Large intestine (tissue), 3 donors: ENCODE data around the gene UBQLN4. TPM values are rescaled to one million over a fixed set of nuclear protein-coding genes. Genes with fewer than 3 reads are reported as not detected.

Experiments
- DNase-seq, 2 donors: peaks; one replicate each; pipeline versions ENCODE4 v3.0.0 to v3.0.0-alpha.2; 2013
- H3K27ac ChIP-seq: one replicate; pipeline ENCODE4 v1.5.1; 2013; ENCODE audit warnings: low read length
- H3K27me3 ChIP-seq: 2 replicates; pipeline ENCODE4 v1.6.1; 2013; ENCODE audit warnings: low read length; ENCODE audit not compliant: control insufficient read depth, insufficient read depth
- H3K36me3 ChIP-seq: 2 replicates; pipeline ENCODE4 v1.6.1; 2013; ENCODE audit warnings: low read length; ENCODE audit not compliant: control insufficient read depth, insufficient read depth
- H3K4me1 ChIP-seq: one replicate; pipeline ENCODE4 v1.6.1; 2013; ENCODE audit warnings: low read length; ENCODE audit not compliant: control insufficient read depth, insufficient read depth
- H3K4me3 ChIP-seq: one replicate; pipeline ENCODE4 v1.5.1; 2013; ENCODE audit warnings: low read length
- H3K9me3 ChIP-seq: one replicate; pipeline ENCODE4 v1.6.1; 2013; ENCODE audit warnings: mild to moderate bottlenecking, low read depth, low read length, moderate library complexity; ENCODE audit not compliant: control insufficient read depth
- WGBS: methylation state at CpG from one replicate; pipeline ENCODE4 v1.1.5; 2013; ENCODE audit warnings: low lambda C conversion rate; ENCODE audit not compliant: insufficient coverage; 5-methylcytosine and 5-hydroxymethylcytosine counted together
- polyA plus RNA-seq: library from polyadenylated mRNA; unstranded; fragments of 120-200 nt; gene quantifications from one replicate; pipeline ENCODE4 v1.2.1, GENCODE V29; 2013

Gene UBQLN4
- polyA plus RNA-seq, 1 donor: 43.9 TPM

GRCh38 chr1:156019946-156020292, 33.7 kb downstream of the UBQLN4 start:
- peaks cover under 1% of the 10 kb centered on the region for H3K4me1 ChIP-seq
- no peak for DNase-seq
- H3K27me3 ChIP-seq: no peaks in the 10 kb centered on the region
- H3K9me3 ChIP-seq: no peaks in the 10 kb centered on the region
- peak overlapping the region; percentile 66 for H3K4me3 ChIP-seq
- whole genome bisulfite sequencing: no CpG with 5 or more reads among the region's 8 CpGs
- peaks cover 25% of the 10 kb centered on the region for H3K36me3 ChIP-seq
- H3K27ac ChIP-seq: no peak overlapping the region

DNA sequence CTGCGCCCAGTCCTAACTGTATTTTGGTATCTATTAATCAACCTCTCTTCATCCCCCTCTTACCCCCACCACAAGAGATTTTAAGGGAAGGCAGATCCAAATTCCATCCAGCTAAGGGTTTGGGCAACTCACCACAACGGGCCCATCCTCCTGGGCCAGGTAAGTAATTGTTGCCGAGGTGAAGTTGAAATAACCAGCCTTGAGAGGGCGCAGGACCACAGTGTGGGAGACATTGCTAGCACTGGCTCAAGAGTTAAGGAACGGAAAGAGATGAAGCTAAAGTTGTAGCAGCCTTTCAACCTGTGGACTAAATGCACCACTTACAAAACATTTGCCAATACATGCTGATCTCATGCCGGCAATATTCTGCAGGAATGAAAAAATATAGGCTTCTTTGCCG, 38.8 kb downstream of the UBQLN4 start:
- Histone ChIP-seq H3K9me3 (no peaks in the 10 kb centered on the region), H3K4me1 (no peaks in the 10 kb centered on the region), H3K27me3 (no peaks in the 10 kb centered on the region), H3K36me3 (peaks cover 66% of the 10 kb centered on the region), H3K4me3 (no peak overlapping the region), H3K27ac (no peak overlapping the region)
- no peak for DNase-seq
- no CpG with 5 or more reads among the region's 7 CpGs for WGBS

- WGBS: 100% methylated on average over 3 of the region's 4 CpGs
- Histone ChIP-seq H3K9me3 (no peaks in the 10 kb centered on the region), H3K36me3 (peaks cover 68% of the 10 kb centered on the region), H3K27ac (no peak overlapping the region), H3K4me3 (no peak overlapping the region), H3K4me1 (no peaks in the 10 kb centered on the region), H3K27me3 (no peaks in the 10 kb centered on the region)
- DNase-seq: no peak
Measured at GRCh38 chr1:156012051-156012817, 41.4 kb downstream of the UBQLN4 start.

- Histone ChIP-seq H3K9me3 (no peaks in the 10 kb centered on the region), H3K4me1 (peaks cover 3% of the 10 kb centered on the region), H3K36me3 (peaks cover 56% of the 10 kb centered on the region), H3K27me3 (no peaks in the 10 kb centered on the region), H3K4me3 (no peak overlapping the region), H3K27ac (no peak overlapping the region)
- WGBS: 20% methylated on average over 1 of the region's 3 CpGs
- DNase-seq: no peak
Measured at GRCh38 chr1:156009404-156009803, 44.2 kb downstream of the UBQLN4 start.

DNA sequence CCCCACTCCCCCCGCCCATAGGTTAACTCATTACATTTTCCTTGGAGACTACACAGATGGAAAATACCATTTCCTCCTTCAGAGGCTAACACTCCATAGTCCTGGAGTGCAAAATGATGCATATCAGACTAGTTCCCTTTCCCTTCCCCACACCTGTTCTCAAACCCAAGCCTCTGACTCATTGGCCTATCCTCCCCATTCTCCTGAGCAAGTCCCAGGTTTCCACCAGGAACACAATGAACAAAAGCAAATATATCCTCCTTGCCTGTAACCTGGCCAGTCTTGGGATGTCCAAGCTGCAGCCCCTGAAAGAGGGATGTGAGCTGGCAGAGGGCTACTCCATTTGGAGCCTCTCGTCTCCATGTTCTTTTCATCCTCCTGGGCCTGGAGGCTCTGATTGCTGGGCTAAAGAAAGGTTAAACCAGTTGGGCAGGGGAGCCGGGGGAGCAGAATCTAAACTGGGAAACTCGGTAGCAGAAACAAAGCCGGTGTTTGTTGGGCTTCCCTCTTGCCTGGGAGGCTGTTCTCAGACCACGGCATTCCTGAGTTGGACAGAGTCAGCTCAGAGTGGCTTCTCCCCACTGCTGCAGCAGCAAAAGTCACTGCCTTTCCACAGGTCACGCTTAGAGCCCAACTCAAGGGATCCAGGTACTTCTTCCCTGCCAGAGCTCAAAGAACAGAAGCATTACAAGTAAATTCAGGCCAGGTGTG, 46.8 kb downstream of the UBQLN4 start:
- Histone ChIP-seq H3K27me3 (no peaks in the 10 kb centered on the region), H3K4me3 (no peak overlapping the region), H3K4me1 (peaks cover 17% of the 10 kb centered on the region), H3K36me3 (peaks cover 39% of the 10 kb centered on the region), H3K9me3 (no peaks in the 10 kb centered on the region), H3K27ac (no peak overlapping the region)
- DNase-seq: no peak
- no CpG with 5 or more reads among the region's 7 CpGs for WGBS

GRCh38 chr1:156004843-156005584, 48.6 kb downstream of the UBQLN4 start:
- Histone ChIP-seq H3K9me3 (no peaks in the 10 kb centered on the region), H3K36me3 (peaks cover 21% of the 10 kb centered on the region), H3K27me3 (no peaks in the 10 kb centered on the region), H3K4me1 (peaks cover 22% of the 10 kb centered on the region), H3K4me3 (no peak overlapping the region), H3K27ac (no peak overlapping the region)
- no CpG with 5 or more reads among the region's 4 CpGs for WGBS
- peak in 1 of 2 donors; percentile 56 for DNase-seq

GRCh38 chr1:156003923-156004188, 49.7 kb downstream of the UBQLN4 start:
- H3K27ac ChIP-seq: peak overlapping the region; percentile 36
- DNase-seq: no peak
- WGBS: no CpG with 5 or more reads among the region's 2 CpGs
- H3K4me3 ChIP-seq: peak overlapping the region; percentile 0
- H3K27me3 ChIP-seq: no peaks in the 10 kb centered on the region
- no peaks in the 10 kb centered on the region for H3K9me3 ChIP-seq
- H3K4me1 ChIP-seq: peaks cover 22% of the 10 kb centered on the region
- peaks cover 12% of the 10 kb centered on the region for H3K36me3 ChIP-seq

GRCh38 chr1:156002188-156002911, 51.2 kb downstream of the UBQLN4 start:
- Histone ChIP-seq H3K27ac (no peak overlapping the region), H3K36me3 (peaks cover 6% of the 10 kb centered on the region), H3K27me3 (no peaks in the 10 kb centered on the region), H3K9me3 (no peaks in the 10 kb centered on the region), H3K4me3 (no peak overlapping the region), H3K4me1 (peaks cover 22% of the 10 kb centered on the region)
- DNase-seq: no peak
- no CpG with 5 or more reads among the region's 3 CpGs for WGBS

GRCh38 chr1:156001662-156002171, 51.9 kb downstream of the UBQLN4 start:
- Histone ChIP-seq H3K27ac (no peak overlapping the region), H3K4me3 (no peak overlapping the region), H3K36me3 (peaks cover 1% of the 10 kb centered on the region), H3K9me3 (no peaks in the 10 kb centered on the region), H3K4me1 (peaks cover 22% of the 10 kb centered on the region), H3K27me3 (no peaks in the 10 kb centered on the region)
- 40% methylated on average over 1 of the region's 4 CpGs for WGBS
- no peak for DNase-seq
